ENCODE data around the gene MAU2. TPM values are rescaled to one million over a fixed set of nuclear protein-coding genes. Genes with fewer than 3 reads are reported as not detected.

The MAU2 gene
- total RNA-seq, 4 donors from 2014 or later, result 32.4 to 87.6 (median 70.0) TPM

DNA sequence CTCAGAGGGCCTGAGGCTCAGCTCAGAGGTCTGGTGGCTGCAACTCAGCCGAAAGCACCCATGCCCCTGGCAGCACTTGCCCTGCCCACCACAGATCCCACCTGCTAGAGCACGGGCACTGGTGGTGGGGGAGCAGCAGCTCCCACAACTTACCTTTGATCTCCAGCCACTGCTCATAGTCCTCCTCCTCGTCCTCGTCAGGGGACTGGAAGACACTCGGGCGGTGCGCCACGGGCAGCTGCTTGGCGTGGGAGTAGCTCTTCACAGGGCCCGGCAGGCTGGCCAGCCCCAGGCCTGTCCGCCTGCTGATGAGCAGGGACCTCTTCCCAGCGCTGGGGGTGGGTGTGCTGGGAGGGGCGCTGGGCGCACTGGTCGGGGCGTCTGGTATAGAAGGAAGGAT, 14.9 kb upstream of the MAU2 start:
- Histone ChIP-seq H3K4me3 (no peak overlapping the region), H3K9me3 (no peaks in the 10 kb centered on the region), H3K27me3 (no peaks in the 10 kb centered on the region), H3K27ac (no peak overlapping the region), H3K36me3 (no peaks in the 10 kb centered on the region), H3K4me1 (no peaks in the 10 kb centered on the region)
- TF ChIP-seq POLR2A (IDR thresholded peaks at IDR 0.05), result no peak
- TF ChIP-seq, protein P1, sequence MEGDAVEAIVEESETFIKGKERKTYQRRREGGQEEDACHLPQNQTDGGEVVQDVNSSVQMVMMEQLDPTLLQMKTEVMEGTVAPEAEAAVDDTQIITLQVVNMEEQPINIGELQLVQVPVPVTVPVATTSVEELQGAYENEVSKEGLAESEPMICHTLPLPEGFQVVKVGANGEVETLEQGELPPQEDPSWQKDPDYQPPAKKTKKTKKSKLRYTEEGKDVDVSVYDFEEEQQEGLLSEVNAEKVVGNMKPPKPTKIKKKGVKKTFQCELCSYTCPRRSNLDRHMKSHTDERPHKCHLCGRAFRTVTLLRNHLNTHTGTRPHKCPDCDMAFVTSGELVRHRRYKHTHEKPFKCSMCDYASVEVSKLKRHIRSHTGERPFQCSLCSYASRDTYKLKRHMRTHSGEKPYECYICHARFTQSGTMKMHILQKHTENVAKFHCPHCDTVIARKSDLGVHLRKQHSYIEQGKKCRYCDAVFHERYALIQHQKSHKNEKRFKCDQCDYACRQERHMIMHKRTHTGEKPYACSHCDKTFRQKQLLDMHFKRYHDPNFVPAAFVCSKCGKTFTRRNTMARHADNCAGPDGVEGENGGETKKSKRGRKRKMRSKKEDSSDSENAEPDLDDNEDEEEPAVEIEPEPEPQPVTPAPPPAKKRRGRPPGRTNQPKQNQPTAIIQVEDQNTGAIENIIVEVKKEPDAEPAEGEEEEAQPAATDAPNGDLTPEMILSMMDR (IDR thresholded peaks at IDR 0.05), result no peak
- intact Hi-C loops (cut with DNase I; ENCODE audit: low total_unique reads), result no loop called here
- DNase-seq, result no peak

DNA sequence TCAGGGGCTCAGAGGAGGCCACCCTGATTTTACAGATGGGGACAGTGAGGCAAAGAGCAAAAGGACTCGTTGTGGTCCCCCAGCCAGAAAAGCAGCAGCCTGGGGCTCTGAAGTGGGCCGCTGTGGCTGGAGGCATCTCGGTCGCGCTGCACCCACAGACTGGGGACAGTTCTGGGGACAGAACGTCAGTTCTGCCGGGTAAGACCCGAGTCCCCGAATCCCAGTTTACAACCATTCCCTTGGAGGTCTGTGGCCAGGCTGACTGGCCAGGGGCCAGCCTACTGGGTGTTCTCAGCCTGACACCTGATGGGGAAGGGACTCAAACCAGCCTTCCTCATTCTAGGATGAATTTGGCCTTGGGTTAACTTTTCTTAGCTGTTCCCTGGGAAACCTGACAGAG, 14.4 kb upstream of the MAU2 start:
- no peak for DNase-seq
- Histone ChIP-seq H3K4me3 (no peak overlapping the region), H3K36me3 (no peaks in the 10 kb centered on the region), H3K27ac (no peak overlapping the region), H3K4me1 (no peaks in the 10 kb centered on the region), H3K27me3 (no peaks in the 10 kb centered on the region), H3K9me3 (no peaks in the 10 kb centered on the region)
- intact Hi-C loops (cut with DNase I; ENCODE audit: low total_unique reads), result no loop called here
- TF ChIP-seq, protein P1 (IDR thresholded peaks at IDR 0.05), result no peak
- TF ChIP-seq POLR2A (IDR thresholded peaks at IDR 0.05), result no peak

DNA sequence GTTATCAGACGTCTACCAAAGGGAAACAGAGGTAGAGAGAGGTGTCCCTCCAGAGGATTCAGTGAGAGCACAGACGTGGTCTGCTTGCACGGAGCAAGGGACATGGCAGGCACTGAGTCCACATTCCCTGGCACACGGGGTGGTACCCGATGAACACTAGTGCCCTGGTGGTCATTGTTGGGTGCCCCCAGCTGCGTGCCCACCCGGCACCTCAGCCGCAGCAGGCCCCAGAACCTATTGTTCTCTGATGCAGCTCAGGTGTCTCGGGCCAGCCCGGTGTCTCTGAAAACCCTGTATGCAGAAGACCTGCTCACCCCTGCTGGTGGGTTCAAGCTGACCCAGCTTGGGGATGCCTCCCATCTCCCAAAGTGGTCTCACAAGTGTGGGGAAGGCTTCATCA, 12.3 kb upstream of the MAU2 start:
- intact Hi-C loops (cut with DNase I; ENCODE audit: low total_unique reads), result no loop called here
- no peak for DNase-seq

DNA sequence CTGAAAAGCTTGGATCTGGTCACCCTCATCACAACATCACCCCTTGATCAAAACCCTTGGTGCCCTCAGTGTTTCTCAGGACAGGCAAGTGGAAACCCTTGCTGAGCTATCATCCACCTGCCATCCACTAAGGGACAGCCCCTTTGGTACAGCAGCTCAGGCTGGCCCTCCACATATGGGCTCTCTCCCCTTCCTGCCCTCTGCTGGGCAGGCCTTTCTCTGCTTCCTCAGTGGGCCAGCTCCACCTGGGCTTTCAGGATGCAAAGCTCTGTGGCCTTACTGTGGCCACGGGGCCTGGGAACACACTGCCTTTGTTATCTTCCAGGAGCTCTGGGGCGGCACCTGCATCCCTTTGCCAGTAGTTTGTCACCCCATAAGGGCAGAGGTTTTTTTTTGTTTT, 5.2 kb upstream of the MAU2 start:
- intact Hi-C loops (cut with DNase I; ENCODE audit: low total_unique reads), result no loop called here
- H3K36me3 ChIP-seq, result no peaks in the 10 kb centered on the region
- H3K9me3 ChIP-seq, result no peaks in the 10 kb centered on the region
- no peaks in the 10 kb centered on the region for H3K4me1 ChIP-seq
- TF ChIP-seq POLR2A (IDR thresholded peaks at IDR 0.05), result no peak
- TF ChIP-seq, protein P1 (IDR thresholded peaks at IDR 0.05), result no peak
- no peak for DNase-seq
- H3K27ac ChIP-seq, result no peak overlapping the region
- no peaks in the 10 kb centered on the region for H3K27me3 ChIP-seq
- H3K4me3 ChIP-seq, result no peak overlapping the region

More for the DNA sequence above, 12.3 kb upstream of the MAU2 start:
- Histone ChIP-seq H3K27me3 (no peaks in the 10 kb centered on the region), H3K27ac (no peak overlapping the region), H3K4me1 (no peaks in the 10 kb centered on the region), H3K9me3 (no peaks in the 10 kb centered on the region), H3K36me3 (no peaks in the 10 kb centered on the region), H3K4me3 (no peak overlapping the region)
- TF ChIP-seq POLR2A (IDR thresholded peaks at IDR 0.05), result no peak
- TF ChIP-seq, protein P1 (IDR thresholded peaks at IDR 0.05), result no peak

DNA sequence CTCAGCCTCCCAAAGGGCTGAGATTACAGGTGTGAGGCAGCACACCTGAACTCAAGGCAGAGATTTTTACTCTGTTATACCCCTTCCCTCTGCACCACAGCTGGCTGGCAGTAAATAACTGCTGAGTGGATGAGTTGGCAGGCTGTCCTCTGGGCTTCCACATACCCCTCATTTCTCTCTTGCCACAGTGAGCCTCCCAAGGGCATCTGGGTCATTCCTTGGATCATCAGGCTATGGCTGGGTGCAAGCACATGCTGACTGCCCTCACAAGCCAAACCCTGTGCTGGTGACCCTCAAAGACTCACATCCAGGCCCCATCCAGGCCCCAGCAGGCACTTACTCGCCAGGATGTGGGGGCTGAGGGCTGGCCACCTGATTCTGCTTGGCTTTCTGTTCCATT, 4.5 kb upstream of the MAU2 start:
- intact Hi-C loops (cut with DNase I; ENCODE audit: low total_unique reads), result no loop called here
- DNase-seq, result no peak
- H3K27me3 ChIP-seq, result no peaks in the 10 kb centered on the region
- H3K27ac ChIP-seq, result no peak overlapping the region
- TF ChIP-seq, protein P1 (IDR thresholded peaks at IDR 0.05), result no peak
- no peak for TF ChIP-seq POLR2A (IDR thresholded peaks at IDR 0.05)
- no peaks in the 10 kb centered on the region for H3K9me3 ChIP-seq
- no peaks in the 10 kb centered on the region for H3K4me1 ChIP-seq
- no peak overlapping the region for H3K4me3 ChIP-seq
- no peaks in the 10 kb centered on the region for H3K36me3 ChIP-seq
